Esophagus mucosa (tissue), 1 donor: Measurements from ENCODE around the gene HDAC9. TPM values are rescaled to one million over a fixed set of nuclear protein-coding genes. Genes with fewer than 3 reads are reported as not detected.

ENCODE experiments used
- ATAC-seq: fragments of 200-7000 bp; cut with Tn5 transposase; one replicate; pipeline ENCODE4 v1.9.1; 2020
- total RNA-seq: library from RNA; stranded (reverse); gene quantifications from one replicate; pipeline ENCODE4 v1.2.4, GENCODE V29; 2023
- donor health status: DM: yes; HTN: yes; CAD: no.

The HDAC9 gene
- total RNA-seq, 1 donor from 2014 or later, result 2.4 TPM

DNA sequence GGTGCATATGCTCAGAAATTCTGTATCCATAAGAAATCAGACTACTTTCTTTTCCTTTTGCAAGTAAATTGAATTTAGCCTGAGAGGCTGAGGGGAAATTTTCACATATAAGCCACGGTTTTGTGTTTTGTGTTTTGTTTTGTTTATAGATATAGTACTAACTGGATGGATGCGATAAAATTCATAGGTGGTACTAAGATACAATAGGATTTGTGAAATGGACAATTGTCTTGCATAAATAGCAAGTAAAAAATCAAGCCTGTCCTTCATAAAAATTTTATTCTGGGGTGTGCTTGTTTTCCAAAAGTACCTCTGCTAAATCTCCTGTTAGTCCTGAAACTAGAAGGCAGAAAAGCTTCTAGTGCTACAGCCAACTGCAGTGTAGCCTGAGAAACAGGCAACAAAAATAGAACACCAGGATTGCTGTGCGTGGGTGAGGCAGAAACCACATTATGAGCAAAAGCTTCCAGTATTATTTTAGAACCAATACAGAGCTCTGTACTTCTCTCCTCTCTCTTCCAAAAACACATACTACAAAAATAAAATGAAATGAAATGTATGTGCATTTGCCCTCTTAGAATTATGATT, 634 bp upstream of the HDAC9 start:
- ATAC-seq, result no peak

DNA sequence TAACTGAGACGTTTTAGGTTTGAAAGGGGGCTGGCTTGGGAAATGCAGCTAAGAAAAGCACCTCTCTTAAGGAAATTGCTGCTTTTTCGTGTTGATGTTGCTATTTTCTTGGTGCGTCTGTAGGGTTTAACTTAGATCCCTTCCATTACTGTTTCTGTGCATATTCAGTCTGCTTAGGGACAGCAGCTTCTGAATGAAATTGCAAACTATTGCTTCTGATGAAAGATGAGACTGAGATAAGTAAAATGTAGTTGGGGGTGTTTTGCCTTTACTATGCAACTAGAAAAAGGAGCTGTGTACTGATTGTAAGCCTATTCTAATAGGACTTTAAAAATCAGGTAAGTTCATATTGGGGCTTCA, 772 bp downstream of the HDAC9 start:
- no peak for ATAC-seq

DNA sequence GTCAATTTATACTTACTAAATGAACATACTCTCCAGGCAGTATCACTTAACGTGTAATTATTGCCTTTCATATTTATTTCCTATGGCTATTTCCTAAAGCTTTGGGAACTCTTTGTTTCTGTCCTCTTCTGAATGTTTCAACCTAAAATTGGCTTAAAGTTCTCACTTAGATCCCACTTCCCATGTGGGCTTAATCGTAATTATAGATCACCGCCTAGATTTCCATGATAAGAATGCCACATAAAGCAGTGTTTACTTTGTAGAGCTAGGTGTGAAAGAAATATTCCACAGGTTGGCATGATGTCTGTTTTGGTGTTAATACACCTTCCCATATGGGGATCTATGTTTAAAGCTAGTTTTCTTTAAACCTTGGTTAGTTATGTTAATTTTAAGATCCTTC, 1.5 kb downstream of the HDAC9 start:
- no peak for ATAC-seq

DNA sequence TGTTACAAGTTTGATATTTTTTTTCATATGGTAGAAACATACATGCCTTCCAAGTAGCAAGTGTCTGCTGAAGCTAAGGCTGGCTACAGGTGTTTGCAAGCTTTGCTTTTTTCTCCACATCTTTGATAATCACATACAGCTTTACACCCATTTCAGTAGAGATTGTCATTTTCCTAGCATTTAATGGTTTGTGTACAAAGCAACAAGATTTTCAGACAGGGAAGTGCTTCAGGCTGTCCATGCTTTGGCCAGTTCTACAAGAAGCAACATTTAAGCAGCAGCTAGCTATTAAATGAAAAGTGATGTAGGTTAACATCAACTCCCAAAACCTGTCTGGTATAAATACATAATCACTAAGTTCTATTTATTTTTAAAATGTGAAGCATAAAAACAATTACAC, 2.3 kb downstream of the HDAC9 start:
- ATAC-seq, result no peak

DNA sequence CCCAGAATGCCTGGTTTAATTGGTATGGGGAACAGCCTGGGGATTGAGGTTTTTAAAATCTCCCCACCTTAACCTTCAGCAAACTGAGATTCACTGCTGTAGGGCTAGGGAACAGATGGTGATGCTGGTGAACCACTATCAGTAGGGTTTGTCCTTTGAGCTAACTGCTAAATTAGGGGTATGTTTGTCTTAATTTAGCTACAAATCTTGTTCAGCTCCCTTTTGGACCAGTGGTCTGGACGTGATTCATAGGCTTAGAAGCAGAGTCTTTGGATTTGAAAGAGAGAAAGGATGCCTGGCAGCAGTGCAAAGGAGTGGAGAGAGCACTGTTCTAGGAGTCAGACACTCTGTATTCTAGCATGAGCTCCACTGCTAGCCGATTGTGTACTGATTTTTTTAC, 2.8 kb downstream of the HDAC9 start:
- no peak for ATAC-seq

DNA sequence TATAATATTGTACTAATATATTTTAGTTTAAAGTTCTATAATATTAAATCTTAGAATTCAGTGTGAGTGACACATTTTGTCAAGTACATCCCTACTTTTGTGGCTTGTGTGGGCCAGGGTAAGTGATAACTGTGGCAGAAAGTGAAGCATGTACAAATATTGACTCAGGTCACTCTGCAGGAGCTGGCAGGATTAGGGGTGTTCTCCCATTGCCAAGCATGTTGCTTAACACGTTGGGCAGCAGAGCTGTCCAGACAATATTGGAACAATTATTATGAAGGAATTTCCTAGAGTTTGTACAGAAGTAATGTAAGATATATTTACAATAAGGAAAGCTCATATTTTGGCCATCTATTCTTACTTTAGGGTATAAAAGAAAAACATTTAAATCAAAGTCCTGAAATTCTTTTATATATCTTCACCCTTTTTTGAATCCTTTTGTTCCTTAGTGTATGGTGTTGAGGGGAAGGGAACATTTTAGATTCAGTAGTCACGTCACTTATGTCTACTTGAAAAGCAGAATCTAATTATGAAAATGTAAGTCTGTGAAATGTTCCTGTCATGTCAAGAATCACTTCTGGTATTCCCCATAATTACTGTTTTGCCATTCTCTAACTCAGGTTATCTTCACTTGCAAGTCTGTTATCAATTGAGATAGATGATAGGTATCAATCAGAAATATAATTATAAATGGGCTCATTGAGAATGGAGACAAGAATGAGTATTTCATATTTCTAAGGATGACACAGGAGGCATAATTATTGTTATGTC, 4.0 kb downstream of the HDAC9 start:
- ATAC-seq, result no peak

DNA sequence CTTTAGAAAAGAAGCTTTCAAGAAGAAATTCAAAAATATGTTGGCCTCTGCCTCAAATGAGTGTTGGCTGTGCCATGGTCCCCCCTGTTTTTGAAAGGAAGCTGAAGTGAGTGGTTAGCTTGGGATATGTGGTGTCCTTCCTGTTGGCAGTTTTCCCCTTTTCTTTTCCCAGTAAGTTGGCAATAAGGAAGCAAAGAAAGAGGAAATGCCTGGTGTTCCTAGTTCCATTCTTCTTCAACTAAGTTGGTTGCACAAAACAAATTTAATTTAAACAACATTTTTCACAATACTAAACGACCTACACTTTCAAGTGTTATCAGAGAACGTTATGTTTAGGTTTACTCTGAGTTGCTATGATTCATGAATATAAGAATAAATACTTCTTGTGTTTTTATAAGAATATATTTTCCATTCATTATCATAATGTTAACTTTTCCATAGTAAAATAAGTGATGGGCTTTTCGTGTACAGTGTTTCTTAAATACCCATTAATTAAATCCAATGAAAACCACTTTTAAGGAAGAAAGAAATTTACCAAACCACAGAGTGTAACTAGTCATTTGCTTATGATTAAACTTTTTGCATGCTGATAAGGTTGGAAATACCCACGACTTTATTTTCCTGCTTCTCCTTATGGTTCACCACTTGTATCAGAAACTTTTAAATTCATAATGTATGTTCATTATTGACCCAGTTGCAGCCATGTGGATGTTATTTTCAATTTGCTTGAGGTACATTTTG, 7.7 kb downstream of the HDAC9 start:
- no peak for ATAC-seq

DNA sequence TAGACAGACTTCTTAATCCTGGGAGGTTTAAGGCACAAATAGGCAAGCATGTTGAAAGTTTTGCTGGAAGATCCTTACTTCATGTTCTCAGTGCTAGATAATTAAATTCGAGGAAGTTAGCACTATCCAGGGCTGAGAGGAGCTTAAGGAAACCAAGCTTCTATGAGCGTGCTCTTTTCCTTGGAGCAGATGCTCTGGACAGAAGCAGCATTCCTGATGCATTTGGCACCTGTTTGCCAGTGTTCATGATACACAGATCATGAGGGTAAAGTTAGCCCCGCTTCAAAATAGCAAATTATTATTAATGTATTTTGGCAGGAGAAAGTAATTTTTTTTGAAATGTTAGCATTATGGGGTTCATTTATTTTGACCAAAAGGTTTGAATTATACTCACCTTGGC, 9.4 kb downstream of the HDAC9 start:
- no peak for ATAC-seq

DNA sequence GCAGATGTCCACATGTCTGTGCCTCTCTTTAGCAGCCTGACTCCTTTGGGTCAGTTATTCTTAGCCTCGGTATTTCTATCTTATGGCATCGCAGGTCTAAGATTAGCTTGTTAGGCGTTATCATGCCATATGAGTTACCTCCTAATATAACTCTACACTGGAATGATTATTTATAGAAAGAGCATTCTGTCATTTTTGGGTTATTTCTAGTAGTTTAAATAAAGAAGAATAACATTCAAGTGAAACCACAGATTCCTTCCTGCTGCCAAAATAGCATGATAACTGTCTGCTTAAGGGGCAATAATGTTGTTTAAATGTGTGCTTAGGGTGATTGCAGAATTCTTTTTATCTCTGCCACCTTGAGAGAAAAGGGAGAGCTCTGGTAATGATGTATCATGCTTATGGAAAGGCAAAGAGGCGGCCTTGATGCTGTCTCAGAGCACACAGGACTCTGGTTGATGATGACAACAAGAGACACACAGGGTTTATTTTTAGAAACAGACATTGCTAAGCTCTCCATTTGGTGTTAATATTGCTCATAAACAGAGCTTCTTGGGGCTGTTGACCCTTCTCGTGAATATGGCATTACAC, 10.4 kb downstream of the HDAC9 start:
- no peak for ATAC-seq

DNA sequence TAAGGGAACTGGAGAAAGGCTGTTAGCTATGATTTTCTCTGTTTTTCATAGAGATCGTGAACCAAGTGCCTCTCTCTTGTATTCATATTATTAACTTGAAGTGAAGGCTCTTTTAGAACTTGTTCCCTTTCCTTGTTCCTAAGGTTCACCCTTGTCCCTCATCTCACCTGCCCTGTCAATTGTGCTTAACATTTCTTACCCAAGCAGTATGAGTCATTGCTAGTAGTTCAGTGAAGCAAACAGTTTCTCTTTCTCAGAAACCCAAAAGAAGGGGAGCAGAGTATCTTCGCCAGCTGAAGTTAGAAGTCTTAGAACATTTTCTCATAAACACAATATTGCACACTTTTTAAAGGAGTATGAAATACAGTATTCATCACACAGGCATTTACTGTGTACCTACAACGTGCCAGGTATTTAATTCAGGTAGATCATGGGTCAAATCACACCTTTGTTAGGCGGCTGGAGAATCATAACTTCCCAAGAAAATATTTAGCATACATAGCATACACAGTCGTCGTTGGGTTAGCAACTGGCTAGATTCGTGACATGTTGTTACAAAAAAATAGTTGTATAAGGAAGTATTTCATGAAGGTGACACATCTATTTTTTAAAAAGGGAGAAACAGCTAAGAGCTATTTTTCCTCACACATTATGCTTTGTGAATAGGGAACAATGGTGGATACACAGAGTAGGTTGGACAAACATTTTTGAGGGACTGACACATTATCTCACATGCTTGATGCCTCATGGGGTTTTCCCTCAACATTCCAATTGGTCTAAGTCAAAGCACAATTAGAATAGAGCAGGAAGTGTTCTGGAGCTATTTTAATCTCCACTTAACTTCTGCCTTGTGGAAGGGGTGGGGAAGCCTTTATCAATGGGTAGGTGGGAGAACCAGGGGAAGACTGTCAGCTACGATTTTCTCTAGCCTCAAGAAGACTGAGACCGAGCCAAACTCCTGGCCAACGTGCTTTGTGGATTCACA, 13.2 kb downstream of the HDAC9 start:
- peak; percentile 98 for ATAC-seq

DNA sequence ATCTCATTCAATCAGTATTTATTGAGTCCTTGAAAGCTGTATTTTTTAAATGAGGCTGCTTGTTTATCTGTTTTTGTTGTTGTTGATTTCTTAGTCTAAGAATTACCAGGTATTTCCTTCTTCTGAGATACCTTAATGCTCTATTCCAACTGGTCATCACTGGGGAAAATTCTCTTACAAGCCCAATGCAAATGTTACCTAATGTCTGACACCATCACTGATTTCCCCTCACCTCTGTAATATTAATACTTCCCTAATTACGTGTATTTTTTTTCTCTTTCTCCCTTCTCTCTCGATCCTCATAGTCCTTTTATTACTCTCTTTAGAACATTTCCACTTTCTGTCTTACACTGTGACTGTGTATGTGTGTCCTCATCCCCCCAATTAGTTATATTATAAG, 13.9 kb downstream of the HDAC9 start:
- peak; percentile 20 for ATAC-seq

DNA sequence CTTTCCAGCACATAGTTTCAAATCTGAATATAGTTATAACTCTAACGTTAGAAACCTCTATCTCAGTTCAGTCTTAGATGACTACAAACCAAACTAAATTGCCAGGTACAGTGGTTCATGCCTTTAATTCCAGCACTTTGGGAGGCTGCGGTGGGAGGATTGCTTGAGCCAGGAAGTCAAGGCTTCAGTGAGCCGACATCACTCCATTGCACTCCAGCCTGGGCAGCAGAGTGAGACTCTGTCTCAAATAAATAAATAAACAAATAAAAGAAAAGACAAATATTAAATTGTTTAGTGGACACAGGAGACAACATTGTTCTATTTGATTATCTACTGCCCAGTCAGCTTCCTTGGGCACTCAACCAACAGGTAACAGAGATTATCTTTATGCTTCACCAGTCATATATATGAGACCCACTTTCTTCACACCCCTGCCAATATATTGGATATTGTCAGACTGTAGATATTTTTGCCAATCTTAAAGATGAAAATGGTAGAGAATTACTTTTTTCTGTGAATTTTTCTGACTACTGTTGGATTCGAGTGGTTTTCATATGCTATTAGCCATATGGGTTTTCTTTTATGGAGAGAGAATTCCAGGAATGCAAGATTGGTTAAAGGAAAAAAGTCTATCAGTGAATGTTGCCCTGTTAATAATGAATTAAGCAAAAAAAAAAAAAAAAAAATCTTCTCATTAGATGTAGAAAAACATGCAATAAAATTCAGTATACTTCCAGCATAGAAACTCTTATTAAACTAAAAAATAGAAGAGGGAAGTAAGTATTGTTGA, 16.0 kb downstream of the HDAC9 start:
- no peak for ATAC-seq

DNA sequence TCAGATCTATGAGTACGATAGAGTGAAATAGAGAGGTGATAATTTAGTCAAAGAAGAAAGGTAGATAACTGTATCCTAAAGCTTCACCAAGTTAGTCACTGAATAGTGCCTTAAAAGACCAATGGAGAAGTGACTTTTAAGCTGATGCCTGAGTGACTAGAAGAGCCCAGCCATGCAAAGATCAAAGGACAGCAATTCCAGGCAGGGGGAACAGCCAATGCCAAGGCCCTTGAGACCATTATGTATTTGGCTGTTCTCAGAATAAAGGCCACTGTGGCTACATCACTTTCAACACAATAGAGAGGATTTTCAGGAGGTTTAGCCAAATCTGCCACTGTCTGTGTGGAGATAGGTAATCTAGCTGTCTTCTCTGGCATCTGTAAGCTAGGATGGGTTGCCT, 17.8 kb downstream of the HDAC9 start:
- ATAC-seq, result no peak

DNA sequence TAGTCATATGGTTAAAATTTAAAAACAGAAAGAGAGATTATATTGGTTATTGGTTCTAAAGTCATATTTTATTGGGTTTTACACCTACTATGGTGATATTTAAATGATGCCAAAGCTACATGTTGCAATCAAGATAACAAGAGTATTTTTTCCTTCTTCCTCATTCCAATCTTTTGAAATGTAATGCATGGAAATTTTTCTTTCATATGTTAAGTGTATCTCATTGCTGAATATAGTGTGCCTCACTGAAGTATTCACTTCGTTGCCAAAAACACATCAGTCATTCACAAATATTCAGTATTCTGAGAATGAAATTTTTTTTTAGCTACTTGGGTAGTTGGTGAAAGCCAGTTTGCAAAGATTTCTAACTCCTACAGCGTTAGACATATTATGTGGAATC, 19.5 kb downstream of the HDAC9 start:
- ATAC-seq, result no peak

DNA sequence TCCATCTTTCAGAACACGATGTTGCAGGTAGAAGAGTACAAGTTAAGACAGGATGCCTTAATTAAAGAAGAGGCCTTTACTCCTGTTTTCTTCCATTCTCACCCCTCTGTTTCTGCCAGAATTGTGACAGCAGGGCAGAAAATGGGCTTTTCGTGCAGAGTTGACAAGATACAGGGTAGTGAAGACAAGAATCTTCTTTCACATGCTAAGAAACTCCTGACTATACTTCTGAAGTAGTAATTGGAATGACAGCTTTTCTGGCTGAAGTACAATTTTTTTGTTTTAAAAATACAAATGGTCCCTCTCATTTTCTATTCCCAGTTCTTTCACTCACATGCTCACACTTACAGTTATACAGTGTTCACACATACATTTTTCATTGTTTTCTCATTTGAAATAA, 22.1 kb downstream of the HDAC9 start:
- ATAC-seq, result no peak

DNA sequence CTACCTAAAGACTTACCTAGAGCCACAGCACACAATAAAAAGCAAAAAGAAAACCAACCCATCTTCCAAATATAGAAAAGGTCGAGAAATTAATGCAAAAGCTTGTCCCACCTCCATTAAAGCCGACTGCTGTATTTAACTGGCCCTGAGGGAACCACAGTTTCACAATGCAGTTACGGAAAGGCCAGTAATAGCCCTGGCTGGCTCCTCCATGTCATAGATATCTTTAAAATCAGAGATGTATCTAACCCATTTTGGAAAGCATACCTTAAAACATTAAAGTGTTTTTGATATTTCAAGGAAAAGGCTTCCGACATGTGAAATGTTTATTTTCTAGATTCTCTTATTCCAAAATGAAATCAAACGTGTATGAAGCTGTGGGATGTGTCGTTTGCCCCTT, 23.0 kb downstream of the HDAC9 start:
- no peak for ATAC-seq

DNA sequence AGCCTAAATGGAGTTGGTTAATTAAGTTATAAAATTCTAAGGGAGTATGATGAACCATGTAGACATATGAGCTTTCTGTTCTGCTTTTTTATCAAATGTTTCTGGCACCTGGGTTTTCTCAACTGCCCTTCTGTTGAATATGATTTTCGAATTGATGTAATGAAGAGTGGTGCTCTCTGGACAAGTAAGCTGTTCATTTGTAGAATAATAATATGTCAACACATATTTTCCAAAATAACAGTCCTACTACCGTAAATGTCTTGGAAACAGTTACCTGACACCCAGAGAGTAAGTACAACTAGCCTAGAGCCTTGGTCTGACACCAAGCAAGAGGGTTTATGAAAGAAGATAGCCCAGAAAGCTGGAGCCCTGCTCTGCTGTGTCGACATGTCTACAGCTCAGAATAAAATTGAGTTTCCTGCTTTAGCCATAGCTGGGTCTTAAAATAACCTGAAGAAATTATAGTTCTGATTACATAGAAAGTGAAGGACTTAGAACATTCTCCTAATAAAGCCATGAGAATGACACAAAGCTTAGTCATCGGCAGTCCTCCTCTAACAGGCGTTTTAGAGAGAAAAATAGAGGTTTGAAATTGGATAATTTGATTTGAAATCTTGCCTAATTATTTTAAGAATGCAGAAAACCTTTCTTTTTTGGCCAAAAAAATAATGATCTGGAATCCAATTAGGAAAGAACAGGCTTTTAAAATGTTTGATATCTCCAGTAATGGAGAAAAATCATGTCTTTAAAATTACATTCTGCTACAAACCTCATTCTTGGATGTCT, 25.1 kb downstream of the HDAC9 start:
- no peak for ATAC-seq

DNA sequence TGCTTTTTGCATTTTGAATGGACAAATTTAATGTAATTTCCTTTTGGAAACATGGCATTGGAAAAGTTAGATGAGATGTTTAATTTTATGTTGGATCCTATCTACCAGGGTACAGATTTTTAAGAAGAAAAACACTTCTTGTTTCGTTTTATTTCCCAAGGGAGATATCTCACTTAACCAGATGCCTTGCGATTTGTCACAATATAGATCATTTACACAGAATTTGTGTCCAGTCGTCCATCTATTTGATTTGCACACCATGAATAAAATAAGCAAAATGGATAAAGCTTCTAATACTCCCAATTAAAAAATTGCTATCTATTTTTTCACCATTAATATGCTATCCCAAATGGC, 25.7 kb downstream of the HDAC9 start:
- no peak for ATAC-seq

DNA sequence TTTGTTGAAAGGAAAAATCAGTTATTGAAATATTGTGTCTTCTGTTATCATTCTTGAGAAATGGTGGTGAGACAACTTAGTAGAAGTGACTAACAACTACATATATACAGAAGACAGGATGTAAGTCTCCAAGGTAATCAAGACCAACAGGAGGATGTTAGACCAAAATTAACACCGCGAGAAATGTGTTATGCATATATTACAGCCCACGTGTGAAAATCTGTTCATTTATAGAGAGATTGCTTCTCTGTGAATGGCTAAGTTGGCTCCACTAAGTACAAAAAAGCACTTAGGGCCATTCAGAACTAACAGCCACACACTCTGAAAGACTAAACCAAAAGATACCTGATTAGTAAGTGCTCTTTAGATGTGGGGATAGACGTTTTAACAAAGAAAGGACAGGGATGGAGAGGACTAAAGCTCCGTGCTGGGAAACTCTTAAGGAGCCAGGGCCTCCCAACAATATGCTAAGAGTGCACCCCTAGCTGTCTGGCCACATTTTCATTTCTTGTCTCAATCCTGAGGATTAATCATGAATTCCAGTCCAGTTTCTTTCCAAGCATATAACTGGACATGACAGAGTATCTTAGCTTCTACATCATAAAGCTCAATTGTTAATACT, 26.5 kb downstream of the HDAC9 start:
- ATAC-seq, result peak; percentile 35

DNA sequence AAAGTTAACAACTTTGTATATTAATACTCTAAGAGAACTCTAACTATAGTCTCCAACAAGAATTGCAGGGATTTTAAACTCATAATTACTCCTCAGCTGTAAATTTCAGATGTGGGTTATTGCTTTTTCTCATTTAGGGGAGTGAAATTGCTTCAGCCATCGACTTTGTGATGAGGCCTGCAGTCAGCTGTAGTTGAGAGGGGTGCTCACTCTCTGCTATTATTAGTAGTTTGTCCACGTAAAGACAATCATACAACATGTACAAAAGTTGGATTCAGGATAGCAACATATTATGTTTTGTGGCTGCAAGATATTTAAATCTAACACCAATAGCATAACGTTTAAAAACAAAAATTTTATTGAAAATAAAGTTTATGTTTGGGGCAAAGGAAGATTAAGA, 28.7 kb downstream of the HDAC9 start:
- ATAC-seq, result no peak
